OCI-LY1 (cell line): Measurements from ENCODE around the gene CDKN2B-AS1.
"Not testable (repeated sequence)": the region's sequence is repeated elsewhere in the genome, so short reads cannot be mapped to it uniquely, and the experiment has no call there.

Experiments
- H2AFZ ChIP-seq: fragments of 200-600 bp; sonication (generic), shearing (Covaris generic); 2 replicates; pipeline ENCODE4 v1.6.0; 2014; ENCODE audit warnings: antibody characterized with exemption, mild to moderate bottlenecking, low read length
- H3F3A ChIP-seq: fragments of 200-600 bp; sonication (generic), shearing (Covaris generic); 2 replicates; pipeline ENCODE4 v1.6.0; 2014; ENCODE audit warnings: mild to moderate bottlenecking, antibody characterized with exemption, low read length, moderate library complexity; ENCODE audit not compliant: insufficient read depth
- H3K27ac ChIP-seq: fragments of 200-600 bp; sonication (generic); 2 replicates; pipeline ENCODE4 v1.5.1; 2014; ENCODE audit warnings: low read length, mixed run types, mild to moderate bottlenecking, low read depth; ENCODE audit not compliant: poor library complexity, severe bottlenecking
- H3K27me3 ChIP-seq: fragments of 200-600 bp; sonication (generic); 2 replicates; pipeline ENCODE4 v1.6.0; 2014; ENCODE audit warnings: antibody characterized with exemption, mild to moderate bottlenecking, low read length, moderate library complexity; ENCODE audit not compliant: insufficient read depth
- H3K36me3 ChIP-seq: fragments of 200-600 bp; sonication (generic); 2 replicates; pipeline ENCODE4 v1.6.1; 2014; ENCODE audit warnings: mild to moderate bottlenecking, antibody characterized with exemption, low read length, moderate library complexity, mixed read lengths; ENCODE audit not compliant: insufficient read depth
- H3K4me1 ChIP-seq: fragments of 200-600 bp; sonication (generic); 2 replicates; pipeline ENCODE4 v1.5.1; 2014; ENCODE audit warnings: mild to moderate bottlenecking, low read length, moderate library complexity; ENCODE audit not compliant: insufficient read depth, severe bottlenecking
- H3K4me2 ChIP-seq: fragments of 200-600 bp; sonication (generic), shearing (Covaris generic); 2 replicates; pipeline ENCODE4 v1.6.1; 2014; ENCODE audit warnings: low read length
- H3K4me3 ChIP-seq: fragments of 200-600 bp; sonication (generic); 2 replicates; pipeline ENCODE4 v1.5.1; 2014; ENCODE audit warnings: low read length, low read depth, mild to moderate bottlenecking, mixed read lengths; ENCODE audit not compliant: poor library complexity, severe bottlenecking
- H3K79me2 ChIP-seq: fragments of 200-600 bp; shearing (Covaris generic); 2 replicates; pipeline ENCODE4 v1.6.1; 2016; ENCODE audit warnings: mixed run types, low read length, mixed read lengths; ENCODE audit not compliant: insufficient read depth
- H3K9ac ChIP-seq: fragments of 200-600 bp; sonication (generic), shearing (Covaris generic); 2 replicates; pipeline ENCODE4 v1.6.1; 2014; ENCODE audit warnings: mild to moderate bottlenecking, low read length, mixed read lengths
- H3K9me2 ChIP-seq: fragments of 200-600 bp; sonication (generic), shearing (Covaris generic); 2 replicates; pipeline ENCODE4 v1.6.1; 2014; ENCODE audit warnings: low read depth, mild to moderate bottlenecking, low read length, mixed read lengths
- H3K9me3 ChIP-seq: fragments of 200-600 bp; shearing (Covaris generic); 2 replicates; pipeline ENCODE4 v1.6.1; 2014; ENCODE audit warnings: low read length, mixed read lengths
- H4K20me1 ChIP-seq: fragments of 200-600 bp; sonication (generic), shearing (Covaris generic); 2 replicates; pipeline ENCODE4 v1.6.0; 2016; ENCODE audit warnings: mild to moderate bottlenecking, low read length; ENCODE audit not compliant: insufficient read depth
- CTCF ChIP-seq: fragments of 200-600 bp; sonication (generic), shearing (Covaris generic); IDR thresholded peaks from 2 replicates; pipeline ENCODE4 v1.5.1; 2017; ENCODE audit warnings: mild to moderate bottlenecking, antibody characterized with exemption, low read length, moderate library complexity, mixed read lengths
- EZH2 ChIP-seq: fragments of 200-600 bp; sonication (generic), shearing (Covaris generic); IDR thresholded peaks from 2 replicates; pipeline ENCODE4 v1.8.0; 2017; ENCODE audit warnings: borderline replicate concordance, mixed run types, mild to moderate bottlenecking, antibody characterized with exemption, low read length, moderate library complexity, mixed read lengths

Gene CDKN2B-AS1

GRCh38 chr9:22054529-22054928 is 59.9 kb downstream of the CDKN2B-AS1 start:
- no peak overlapping the region for H3K27ac ChIP-seq
- H3K9me3 ChIP-seq: 0 out of 2 replicates have a peak, but pooled peaks cover 2% of the 10 kb centered on the region

DNA sequence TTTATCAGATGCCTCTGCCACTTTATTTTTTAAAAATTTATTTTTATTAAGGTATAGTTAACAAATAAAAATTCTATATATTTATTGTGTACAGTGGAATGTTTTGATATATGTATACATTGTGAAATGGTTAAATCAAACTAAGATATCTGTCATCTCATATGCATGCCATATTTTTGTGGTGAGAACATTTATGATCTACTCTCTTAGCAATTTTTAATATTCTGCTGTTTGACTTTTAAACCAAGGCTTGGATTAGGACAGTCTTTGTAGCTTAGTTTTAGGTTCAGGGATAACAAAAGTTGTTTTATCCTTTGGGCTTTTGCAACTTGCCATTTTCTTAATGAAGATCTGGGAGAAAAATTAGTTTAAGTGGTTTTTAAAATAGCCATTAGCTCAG is 60.5 kb downstream of the CDKN2B-AS1 start:
- no peak overlapping the region for H2AFZ ChIP-seq

More at GRCh38 chr9:22054529-22054928, 59.9 kb downstream of the CDKN2B-AS1 start:
- Histone ChIP-seq H3F3A (no peaks in the 10 kb centered on the region), H3K36me3 (peaks cover 27% of the 10 kb centered on the region), H3K9ac (no peak overlapping the region), H3K9me2 (no peaks in the 10 kb centered on the region), H3K4me1 (peaks cover 13% of the 10 kb centered on the region), H3K27me3 (no peaks in the 10 kb centered on the region), H3K4me2 (no peak overlapping the region), H3K4me3 (no peak overlapping the region), H3K79me2 (no peaks in the 10 kb centered on the region), H4K20me1 (no peaks in the 10 kb centered on the region), H2AFZ (no peak overlapping the region)
- no peak for TF ChIP-seq CTCF
- TF ChIP-seq EZH2: no peak

GRCh38 chr9:22056402-22056801 is 61.8 kb downstream of the CDKN2B-AS1 start:
- no peak overlapping the region for H3K4me2 ChIP-seq
- no peak overlapping the region for H3K27ac ChIP-seq
- no peaks in the 10 kb centered on the region for H3F3A ChIP-seq
- no peaks in the 10 kb centered on the region for H4K20me1 ChIP-seq
- H3K4me3 ChIP-seq: no peak overlapping the region
- no peak overlapping the region for H2AFZ ChIP-seq
- H3K9me2 ChIP-seq: no peaks in the 10 kb centered on the region
- H3K9ac ChIP-seq: no peak overlapping the region
- 0 out of 2 replicates have a peak, but pooled peaks cover 2% of the 10 kb centered on the region for H3K9me3 ChIP-seq
- TF ChIP-seq EZH2 (no peak), CTCF (no peak)
- H3K4me1 ChIP-seq: peaks cover 2% of the 10 kb centered on the region
- H3K27me3 ChIP-seq: no peaks in the 10 kb centered on the region
- no peaks in the 10 kb centered on the region for H3K79me2 ChIP-seq
- H3K36me3 ChIP-seq: peaks cover 27% of the 10 kb centered on the region

More for the DNA sequence above, 60.5 kb downstream of the CDKN2B-AS1 start:
- H3F3A ChIP-seq: no peaks in the 10 kb centered on the region
- H4K20me1 ChIP-seq: no peaks in the 10 kb centered on the region
- peaks cover 13% of the 10 kb centered on the region for H3K4me1 ChIP-seq
- 0 out of 2 replicates have a peak, but pooled peaks cover 2% of the 10 kb centered on the region for H3K9me3 ChIP-seq
- H3K9me2 ChIP-seq: no peaks in the 10 kb centered on the region
- no peaks in the 10 kb centered on the region for H3K79me2 ChIP-seq
- H3K4me2 ChIP-seq: no peak overlapping the region
- no peak overlapping the region for H3K4me3 ChIP-seq
- H3K9ac ChIP-seq: no peak overlapping the region
- no peak for TF ChIP-seq EZH2
- no peak for TF ChIP-seq CTCF
- peaks cover 27% of the 10 kb centered on the region for H3K36me3 ChIP-seq
- no peak overlapping the region for H3K27ac ChIP-seq
- no peaks in the 10 kb centered on the region for H3K27me3 ChIP-seq

DNA sequence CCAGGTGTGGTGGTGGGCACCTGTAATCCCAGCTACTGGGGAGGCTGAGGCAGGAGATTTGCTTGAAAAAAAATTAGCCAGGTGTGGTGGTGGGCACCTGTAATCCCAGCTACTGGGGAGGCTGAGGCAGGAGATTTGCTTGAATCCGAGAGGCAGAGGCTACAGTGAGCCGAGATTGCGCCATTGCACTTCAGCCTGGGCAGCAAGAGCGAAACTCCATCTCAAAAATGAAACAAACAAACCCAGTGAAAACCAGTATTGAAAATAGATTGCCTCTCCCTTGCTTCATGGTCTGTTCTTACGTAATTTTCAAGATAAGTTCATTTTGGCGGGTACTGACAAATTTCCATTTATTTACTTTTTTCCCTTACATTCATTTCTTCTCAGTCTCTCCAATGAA is 63.4 kb downstream of the CDKN2B-AS1 start:
- H3K36me3 ChIP-seq: peaks cover 27% of the 10 kb centered on the region
- H3K27me3 ChIP-seq, H4K20me1 ChIP-seq, H3K9me2 ChIP-seq, H3K27ac ChIP-seq, H3K4me1 ChIP-seq, H3K4me2 ChIP-seq, H2AFZ ChIP-seq, H3K9ac ChIP-seq, H3K4me3 ChIP-seq, H3K79me2 ChIP-seq, H3F3A ChIP-seq, H3K9me3 ChIP-seq: not testable (repeated sequence)
